Placental pericyte (primary cell): Measurements from ENCODE around the gene NELL2. TPM values are rescaled to one million over a fixed set of nuclear protein-coding genes. Genes with fewer than 3 reads are reported as not detected.

Experiments
- small RNA-seq: library from RNA; depleted of rRNA; stranded (forward); fragments of <200 nt; gene quantifications from one replicate; pipeline ENCODE3, GENCODE V24; 2012; ENCODE audit warnings: low replicate concordance
- total RNA-seq: library from RNA; depleted of rRNA; stranded (reverse); fragments of >200 nt; gene quantifications from 2 replicates; pipeline ENCODE4 v1.2.3, GENCODE V29; 2012

Gene NELL2
- total RNA-seq: under 0.01 TPM in 1 of 2 replicates, not detected in the other

DNA sequence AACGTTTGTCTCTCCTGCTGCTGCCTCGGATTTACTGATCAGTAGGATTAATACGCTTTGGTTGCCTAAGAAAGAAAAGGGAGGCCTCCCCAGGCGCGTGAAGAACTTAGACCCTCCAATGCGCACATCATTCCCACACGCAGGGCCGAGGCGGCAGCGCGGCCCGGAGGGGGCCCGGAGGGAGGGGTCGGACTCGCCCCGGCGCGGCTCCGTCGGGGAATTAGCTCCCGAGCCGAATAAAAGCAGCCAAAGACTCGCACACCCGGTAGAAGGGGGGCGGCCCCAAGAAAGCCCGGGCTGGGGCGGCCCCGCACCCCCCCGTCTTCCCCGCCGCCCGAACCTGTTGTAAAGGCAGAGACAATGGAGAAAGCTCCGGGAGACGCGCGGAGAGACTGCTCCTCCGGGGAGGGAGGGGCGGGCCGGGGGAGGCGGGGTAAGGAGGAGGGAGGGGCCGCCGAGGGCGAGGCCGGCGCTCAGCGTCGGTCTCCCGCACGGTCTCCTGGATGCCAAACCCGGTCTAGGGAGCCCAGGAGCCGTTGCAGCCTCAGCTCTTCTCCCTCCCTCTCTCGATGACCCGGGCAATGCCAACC, at the start of gene NELL2:
Gene NELL2, minus strand, starts transcription at position 362 of the 590 bp plus-strand sequence. CDS start 446 bp downstream, outside the sequence.

Small RNAs within 50 kb of the gene (small RNA-seq; reads per million reads assigned to genes)
- not detected for gene RF00019

Other genes with a start within 250 kb of the NELL2 start
- gene DBX2, start 174.8 kb upstream of the NELL2 start, total RNA-seq: not detected in 2 replicates